ENCODE measurements around the gene KRT74.

- no peak for TF ChIP-seq KDM1A (IDR thresholded peaks at IDR 0.05)
- no peak for TF ChIP-seq RNF2 (IDR thresholded peaks at IDR 0.05)
- no peak for TF ChIP-seq POLR2A (conservative IDR thresholded peaks at IDR 0.05)
- no peak for TF ChIP-seq TAF1 (IDR thresholded peaks at IDR 0.05; ENCODE audit: control insufficient read depth, extremely low read depth, insufficient read depth, low read length, severe bottlenecking)
- TF ChIP-seq, protein P1, sequence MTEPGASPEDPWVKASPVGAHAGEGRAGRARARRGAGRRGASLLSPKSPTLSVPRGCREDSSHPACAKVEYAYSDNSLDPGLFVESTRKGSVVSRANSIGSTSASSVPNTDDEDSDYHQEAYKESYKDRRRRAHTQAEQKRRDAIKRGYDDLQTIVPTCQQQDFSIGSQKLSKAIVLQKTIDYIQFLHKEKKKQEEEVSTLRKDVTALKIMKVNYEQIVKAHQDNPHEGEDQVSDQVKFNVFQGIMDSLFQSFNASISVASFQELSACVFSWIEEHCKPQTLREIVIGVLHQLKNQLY (CRISPR knock-in tag; conservative IDR thresholded peaks at IDR 0.05) = no peak
- TF ChIP-seq ZNF695 (CRISPR knock-in tag; IDR thresholded peaks at IDR 0.05) = no peak
- no peak for TF ChIP-seq NFXL1 (CRISPR knock-in tag; IDR thresholded peaks at IDR 0.05)
- no peak for TF ChIP-seq REST (IDR thresholded peaks at IDR 0.05; ENCODE audit: borderline replicate concordance)
- no peak for TF ChIP-seq REST (CRISPR knock-in tag; IDR thresholded peaks at IDR 0.05; ENCODE audit: low read depth)
Measured at GRCh38 chr12:52618866-52619265, 45.2 kb upstream of the KRT74 start.
